Hepatocyte (in vitro differentiated cells): ENCODE results near the gene ALG13. TPM values are rescaled to one million over a fixed set of nuclear protein-coding genes. Genes with fewer than 3 reads are reported as not detected.
"Not testable (repeated sequence)": the region's sequence is repeated elsewhere in the genome, so short reads cannot be mapped to it uniquely, and the experiment has no call there.

Experiments
- DNase-seq: peaks from one replicate; pipeline ENCODE4 v3.0.0-alpha.2; 2016; ENCODE audit warnings: low spot score
- H2AFZ ChIP-seq: fragments of 200-600 bp; sonication (generic); 2 replicates; pipeline ENCODE4 v1.6.0; 2016; ENCODE audit warnings: antibody characterized with exemption, mild to moderate bottlenecking
- H3K27ac ChIP-seq: fragments of 200-600 bp; sonication (generic); 2 replicates; pipeline ENCODE4 v1.5.1; 2016; ENCODE audit warnings: mild to moderate bottlenecking
- H3K27me3 ChIP-seq: fragments of 200-600 bp; sonication (generic); 2 replicates; pipeline ENCODE4 v1.6.1; 2016
- H3K36me3 ChIP-seq: fragments of 200-600 bp; sonication (generic); replicated peaks from 2 replicates; pipeline ENCODE4 v1.5.1; 2016; ENCODE audit warnings: low read depth; ENCODE audit not compliant: insufficient read depth
- H3K4me1 ChIP-seq: fragments of 200-600 bp; sonication (generic); 2 replicates; pipeline ENCODE4 v1.5.1; 2016; ENCODE audit warnings: mild to moderate bottlenecking, moderate library complexity; ENCODE audit not compliant: insufficient read depth
- H3K4me2 ChIP-seq: fragments of 200-600 bp; sonication (generic); 2 replicates; pipeline ENCODE4 v1.6.0; 2016
- H3K4me3 ChIP-seq: fragments of 200-600 bp; sonication (generic); 2 replicates; pipeline ENCODE4 v1.5.1; 2016; ENCODE audit warnings: mild to moderate bottlenecking
- H3K79me2 ChIP-seq: fragments of 200-600 bp; sonication (generic); 2 replicates; pipeline ENCODE4 v1.6.0; 2017; ENCODE audit warnings: mild to moderate bottlenecking
- H3K9me2 ChIP-seq: fragments of 200-600 bp; sonication (generic); replicated peaks from 2 replicates; pipeline ENCODE4 v1.6.0; 2017; ENCODE audit warnings: mild to moderate bottlenecking; ENCODE audit not compliant: insufficient read depth
- H3K9me3 ChIP-seq: fragments of 200-600 bp; sonication (generic); 2 replicates; pipeline ENCODE4 v1.5.1; 2016; ENCODE audit warnings: low read depth, mild to moderate bottlenecking
- H4K20me1 ChIP-seq: fragments of 200-600 bp; sonication (generic); 2 replicates; pipeline ENCODE4 v1.6.0; 2016; ENCODE audit warnings: mild to moderate bottlenecking; ENCODE audit not compliant: insufficient read depth, poor library complexity, severe bottlenecking
- CTCF ChIP-seq: fragments of 200-600 bp; sonication (generic); IDR thresholded peaks from 2 replicates; pipeline ENCODE4 v1.5.1; 2016; ENCODE audit warnings: antibody characterized with exemption, mild to moderate bottlenecking; ENCODE audit not compliant: poor library complexity
- EZH2 ChIP-seq: fragments of 200-600 bp; sonication (generic); IDR thresholded peaks from 2 replicates; pipeline ENCODE4 v1.6.1; 2016; ENCODE audit warnings: antibody characterized with exemption, mild to moderate bottlenecking, borderline replicate concordance
- EZH2phosphoT487 ChIP-seq: fragments of 200-600 bp; sonication (generic); IDR thresholded peaks from one replicate; pipeline ENCODE4 v1.6.1; 2018; ENCODE audit warnings: antibody characterized with exemption, mild to moderate bottlenecking, low read depth, moderate library complexity; ENCODE audit not compliant: unreplicated experiment, severe bottlenecking
- WGBS: methylation state at CpG from one replicate; pipeline ENCODE4 v1.1.6; 2016; ENCODE audit warnings: low lambda C conversion rate; ENCODE audit errors: missing lambda C conversion rate; 5-methylcytosine and 5-hydroxymethylcytosine counted together
- polyA plus RNA-seq: library from polyadenylated mRNA; unstranded; fragments of >200 nt; fragmentation: Nextera tagmentation; extraction: Ambion mirVana; gene quantifications from 2 replicates; pipeline ENCODE4 v1.2.1, GENCODE V29; 2016
- small RNA-seq: library from RNA; depleted of rRNA; stranded (forward); fragments of <200 nt; gene quantifications from one replicate; pipeline ENCODE3, GENCODE V24; 2014
- total RNA-seq: library from RNA; depleted of rRNA; stranded (reverse); fragments of >200 nt; gene quantifications from 2 replicates; pipeline ENCODE4 v1.2.3, GENCODE V29; 2014

ALG13 gene
- total and polyA plus RNA-seq, 2 experiments from 2014 or later, result 61.5 to 77.4 TPM

DNA sequence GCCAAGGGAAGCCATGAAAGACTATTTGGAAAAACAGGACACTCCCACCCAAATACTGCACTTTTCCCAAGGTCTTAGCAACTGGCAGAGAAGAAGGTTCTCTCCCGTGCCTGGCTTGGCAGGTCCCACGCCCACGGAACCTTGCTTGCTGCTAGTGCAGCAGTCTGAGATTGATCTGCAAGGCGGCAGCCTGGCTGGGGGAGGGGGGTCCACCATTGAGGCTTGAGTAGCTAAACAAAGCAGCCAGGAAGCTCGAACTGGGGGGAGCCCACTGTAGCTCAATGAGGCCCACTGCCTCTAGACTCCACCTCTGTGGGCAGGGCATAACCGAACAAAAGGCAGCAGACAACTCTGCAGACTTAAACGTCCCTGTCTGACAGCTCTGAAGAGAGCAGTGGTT is 103.7 kb downstream of the ALG13 start:
- Histone ChIP-seq H3K27me3 (no peaks in the 10 kb centered on the region), H3K4me1 (no peaks in the 10 kb centered on the region), H3K4me2 (no peak overlapping the region), H2AFZ (no peak overlapping the region), H3K4me3 (no peak overlapping the region), H3K9me2 (no peaks in the 10 kb centered on the region), H4K20me1 (no peaks in the 10 kb centered on the region), H3K79me2 (no peaks in the 10 kb centered on the region), H3K27ac (no peak overlapping the region), H3K9me3 (no peaks in the 10 kb centered on the region), H3K36me3 (no peaks in the 10 kb centered on the region)
- no peak for TF ChIP-seq EZH2phosphoT487
- no peak for TF ChIP-seq EZH2
- TF ChIP-seq CTCF, result no peak
- 87% methylated on average over 7 of the region's 7 CpGs for WGBS
- no peak for DNase-seq

GRCh38 chrX:111790054-111790453 is 109.1 kb downstream of the ALG13 start:
- DNase-seq, H3K9me2 ChIP-seq, H3K9me3 ChIP-seq, H3K79me2 ChIP-seq, H4K20me1 ChIP-seq, H3K4me3 ChIP-seq, H3K27me3 ChIP-seq, H3K27ac ChIP-seq, H3K4me1 ChIP-seq, H3K4me2 ChIP-seq, H3K36me3 ChIP-seq, H2AFZ ChIP-seq: not testable (repeated sequence)
- 100% methylated on average over 1 of the region's 1 CpG for WGBS

Small RNA genes lying within 50 kb of the gene (small RNA-seq; reads per million reads assigned to genes)
- gene RNA5SP512, result not detected

Other genes with a start within 250 kb of the ALG13 start
- gene SERTM2, start 169.5 kb upstream of the ALG13 start, total RNA-seq, result 2.8 and 2.9 TPM in 2 replicates
- 1.6 and 3.8 TPM in 2 replicates for gene SERTM2, start 169.5 kb upstream of the ALG13 start, polyA plus RNA-seq
- gene TRPC5OS, start 195.0 kb downstream of the ALG13 start, total RNA-seq, result 0.67 TPM in 1 of 2 replicates, not detected in the other
- gene TRPC5OS, start 195.0 kb downstream of the ALG13 start, polyA plus RNA-seq, result not detected in 2 replicates